ENCODE results near the gene METTL8.

The METTL8 gene

GRCh38 chr2:171394164-171394740, 39.5 kb downstream of the METTL8 start:
- Histone ChIP-seq H3K9me3 (ENCODE audit: severe bottlenecking) (peaks cover 6% of the 10 kb centered on the region), H3K27me3 (ENCODE audit: insufficient read depth, low read depth, severe bottlenecking) (no peaks in the 10 kb centered on the region), H3K4me3 (ENCODE audit: low read depth, low read length) (no peak overlapping the region), H3K36me3 (no peaks in the 10 kb centered on the region), H3K27ac (no peak overlapping the region)
- TF ChIP-seq, protein P1, sequence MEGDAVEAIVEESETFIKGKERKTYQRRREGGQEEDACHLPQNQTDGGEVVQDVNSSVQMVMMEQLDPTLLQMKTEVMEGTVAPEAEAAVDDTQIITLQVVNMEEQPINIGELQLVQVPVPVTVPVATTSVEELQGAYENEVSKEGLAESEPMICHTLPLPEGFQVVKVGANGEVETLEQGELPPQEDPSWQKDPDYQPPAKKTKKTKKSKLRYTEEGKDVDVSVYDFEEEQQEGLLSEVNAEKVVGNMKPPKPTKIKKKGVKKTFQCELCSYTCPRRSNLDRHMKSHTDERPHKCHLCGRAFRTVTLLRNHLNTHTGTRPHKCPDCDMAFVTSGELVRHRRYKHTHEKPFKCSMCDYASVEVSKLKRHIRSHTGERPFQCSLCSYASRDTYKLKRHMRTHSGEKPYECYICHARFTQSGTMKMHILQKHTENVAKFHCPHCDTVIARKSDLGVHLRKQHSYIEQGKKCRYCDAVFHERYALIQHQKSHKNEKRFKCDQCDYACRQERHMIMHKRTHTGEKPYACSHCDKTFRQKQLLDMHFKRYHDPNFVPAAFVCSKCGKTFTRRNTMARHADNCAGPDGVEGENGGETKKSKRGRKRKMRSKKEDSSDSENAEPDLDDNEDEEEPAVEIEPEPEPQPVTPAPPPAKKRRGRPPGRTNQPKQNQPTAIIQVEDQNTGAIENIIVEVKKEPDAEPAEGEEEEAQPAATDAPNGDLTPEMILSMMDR (IDR thresholded peaks at IDR 0.05; ENCODE audit: low read depth, low read length): no peak
- no peak for DNase-seq

DNA sequence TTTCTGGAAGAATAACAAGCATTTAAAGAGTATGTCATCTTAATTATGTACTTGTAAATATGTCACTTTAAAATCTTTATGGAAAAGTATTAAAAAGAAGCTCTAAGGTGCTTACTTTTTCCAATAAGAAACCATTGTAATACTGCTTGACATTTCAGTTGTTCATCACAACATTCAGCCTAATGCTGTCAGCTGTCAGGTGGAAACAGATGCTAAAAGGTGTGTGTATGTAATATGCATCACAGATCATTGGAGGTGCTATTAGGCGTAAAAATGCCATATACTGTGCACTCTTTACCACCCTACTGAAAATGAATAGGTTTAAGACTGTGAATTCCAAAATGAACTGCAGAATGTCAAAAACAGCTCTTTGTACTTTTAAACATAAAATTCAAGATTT, 40.3 kb downstream of the METTL8 start:
- Histone ChIP-seq H3K9me3 (ENCODE audit: severe bottlenecking) (peaks cover 6% of the 10 kb centered on the region), H3K4me3 (ENCODE audit: low read depth, low read length) (no peak overlapping the region), H3K27me3 (ENCODE audit: insufficient read depth, low read depth, severe bottlenecking) (no peaks in the 10 kb centered on the region), H3K36me3 (no peaks in the 10 kb centered on the region), H3K27ac (no peak overlapping the region)
- DNase-seq: no peak
- TF ChIP-seq, protein P1 (IDR thresholded peaks at IDR 0.05; ENCODE audit: low read depth, low read length): no peak

GRCh38 chr2:171391532-171391931, 42.3 kb downstream of the METTL8 start:
- Histone ChIP-seq H3K27ac (no peak overlapping the region), H3K36me3 (no peaks in the 10 kb centered on the region), H3K27me3 (ENCODE audit: insufficient read depth, low read depth, severe bottlenecking) (no peaks in the 10 kb centered on the region), H3K4me3 (ENCODE audit: low read depth, low read length) (no peak overlapping the region), H3K9me3 (ENCODE audit: severe bottlenecking) (no peaks in the 10 kb centered on the region)
- TF ChIP-seq, protein P1 (IDR thresholded peaks at IDR 0.05; ENCODE audit: low read depth, low read length): no peak
- peak; percentile 30 for DNase-seq

- Histone ChIP-seq H3K27ac (no peak overlapping the region), H3K9me3 (ENCODE audit: severe bottlenecking) (no peaks in the 10 kb centered on the region), H3K27me3 (ENCODE audit: insufficient read depth, low read depth, severe bottlenecking) (no peaks in the 10 kb centered on the region), H3K4me3 (ENCODE audit: low read depth, low read length) (no peak overlapping the region), H3K36me3 (no peaks in the 10 kb centered on the region)
- TF ChIP-seq, protein P1 (IDR thresholded peaks at IDR 0.05; ENCODE audit: low read depth, low read length): no peak
- no peak for DNase-seq
Observed at GRCh38 chr2:171390941-171391516, 42.8 kb downstream of the METTL8 start.

DNA sequence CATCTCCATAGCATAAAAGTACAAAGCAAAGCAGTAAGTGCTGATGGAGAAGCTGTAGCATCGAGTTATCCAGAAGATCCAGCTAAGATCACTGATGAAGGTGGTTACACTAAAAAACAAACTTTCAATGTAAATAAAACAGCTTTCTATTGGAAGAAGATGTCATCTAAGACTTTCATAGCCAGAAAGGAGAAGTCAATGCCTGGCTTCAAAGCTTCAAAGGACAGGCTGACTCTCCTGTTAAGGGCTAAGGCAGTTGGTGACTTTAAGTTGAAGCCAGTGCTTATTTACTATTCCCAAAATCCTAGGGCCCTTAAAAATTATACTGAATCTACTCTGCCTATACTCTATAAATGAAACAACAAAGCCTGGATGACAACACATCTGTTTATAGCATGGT, 44.0 kb downstream of the METTL8 start:
- TF ChIP-seq, protein P1 (IDR thresholded peaks at IDR 0.05; ENCODE audit: low read depth, low read length): no peak
- H3K27me3 ChIP-seq (ENCODE audit: insufficient read depth, low read depth, severe bottlenecking): no peaks in the 10 kb centered on the region
- H3K27ac ChIP-seq: no peak overlapping the region
- H3K36me3 ChIP-seq: no peaks in the 10 kb centered on the region
- H3K4me3 ChIP-seq (ENCODE audit: low read depth, low read length): no peak overlapping the region
- no peak for DNase-seq
- no peaks in the 10 kb centered on the region for H3K9me3 ChIP-seq (ENCODE audit: severe bottlenecking)

DNA sequence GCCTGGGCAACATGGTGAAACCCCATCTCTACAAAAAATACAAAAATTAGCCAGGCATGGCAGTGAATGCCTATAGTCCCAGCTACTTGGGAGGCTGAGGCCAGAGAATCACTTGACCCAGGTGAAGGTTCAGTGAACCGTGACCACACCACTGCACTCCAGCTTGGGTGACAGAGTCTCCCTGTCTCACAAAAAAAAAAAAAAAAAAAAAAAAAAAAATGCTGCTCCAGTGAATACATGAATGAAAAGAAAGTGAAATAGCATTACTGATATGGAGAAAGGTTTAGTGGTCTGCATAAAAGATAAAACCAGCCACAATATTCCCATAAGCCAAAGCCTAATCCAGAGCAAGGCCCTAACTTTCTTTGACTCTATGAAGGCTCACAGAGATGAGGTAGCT, 44.5 kb downstream of the METTL8 start:
- Histone ChIP-seq H3K4me3 (ENCODE audit: low read depth, low read length) (no peak overlapping the region), H3K9me3 (ENCODE audit: severe bottlenecking) (no peaks in the 10 kb centered on the region), H3K27ac (no peak overlapping the region), H3K36me3 (no peaks in the 10 kb centered on the region), H3K27me3 (ENCODE audit: insufficient read depth, low read depth, severe bottlenecking) (no peaks in the 10 kb centered on the region)
- TF ChIP-seq, protein P1 (IDR thresholded peaks at IDR 0.05; ENCODE audit: low read depth, low read length): no peak
- DNase-seq: no peak

All from WERI-Rb-1 (cell line).